VCaP (cell line): ENCODE results near the gene FBP1.
A peak's percentile ranks its signal among the peaks of the same experiment; 100 is the strongest.
"Not testable (repeated sequence)": the region's sequence is repeated elsewhere in the genome, so short reads cannot be mapped to it uniquely, and the experiment has no call there.

ENCODE experiments used
- H3K27ac ChIP-seq: fragments of 450-650 bp; 2 replicates; pipeline ENCODE4 v1.5.1; 2017
- CTCF ChIP-seq: fragments of 450-650 bp; conservative IDR thresholded peaks from 2 replicates; pipeline ENCODE4 v1.5.1; 2017; ENCODE audit warnings: mild to moderate bottlenecking, moderate library complexity

FBP1 gene

DNA sequence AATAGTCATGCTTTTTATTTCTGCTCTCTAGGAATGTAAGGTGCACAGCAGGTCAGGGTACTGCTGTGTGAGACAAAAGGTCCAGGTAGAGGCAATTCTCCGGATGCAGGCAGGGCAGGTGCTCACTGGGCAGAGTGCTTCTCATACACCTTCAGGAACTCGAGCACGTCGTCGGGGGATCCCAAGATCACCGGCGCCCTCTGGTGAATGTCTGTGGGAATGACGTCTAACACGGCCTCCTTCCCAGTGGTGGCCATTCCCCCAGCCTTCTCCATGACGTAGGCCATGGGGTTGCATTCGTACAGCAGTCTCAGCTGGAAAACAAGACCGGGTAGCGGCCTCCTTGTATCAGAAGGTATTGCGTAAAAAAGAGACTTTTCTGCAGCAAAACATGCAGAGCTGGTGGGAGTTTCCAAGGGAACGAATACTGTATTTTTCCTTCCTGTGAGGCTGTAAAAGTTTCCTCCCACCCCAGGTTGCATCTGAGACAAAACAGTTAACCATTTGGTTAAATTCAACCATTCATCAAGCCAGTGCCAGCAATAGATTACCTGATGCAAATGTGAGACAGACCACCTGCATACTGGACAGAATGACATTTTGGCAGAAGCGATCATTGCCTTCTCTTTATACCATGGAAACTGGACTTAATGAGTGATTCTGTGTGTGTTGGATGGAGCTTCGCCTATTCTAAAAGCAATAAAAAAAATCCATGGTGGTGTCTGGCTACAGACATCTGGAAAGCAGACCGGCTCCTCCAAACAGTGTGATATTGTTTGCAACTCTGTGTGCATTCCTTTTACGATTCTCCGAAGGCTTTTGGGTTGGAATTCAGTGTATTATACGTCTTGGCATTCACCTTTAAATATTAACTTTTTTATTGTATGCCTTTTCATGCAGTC, 35.8 kb downstream of the FBP1 start:
- H3K27ac ChIP-seq = no peak overlapping the region
- peak; percentile 75 for TF ChIP-seq CTCF

GRCh38 chr9:94602666-94603065, 36.7 kb downstream of the FBP1 start:
- no peak for TF ChIP-seq CTCF
- no peak overlapping the region for H3K27ac ChIP-seq

GRCh38 chr9:94600715-94601114, 38.6 kb downstream of the FBP1 start:
- no peak for TF ChIP-seq CTCF
- no peak overlapping the region for H3K27ac ChIP-seq

GRCh38 chr9:94600258-94600657, 39.1 kb downstream of the FBP1 start:
- H3K27ac ChIP-seq = no peak overlapping the region
- TF ChIP-seq CTCF = no peak

- no peak for TF ChIP-seq CTCF
- H3K27ac ChIP-seq = no peak overlapping the region
Observed at GRCh38 chr9:94599102-94599501, 40.2 kb downstream of the FBP1 start.

DNA sequence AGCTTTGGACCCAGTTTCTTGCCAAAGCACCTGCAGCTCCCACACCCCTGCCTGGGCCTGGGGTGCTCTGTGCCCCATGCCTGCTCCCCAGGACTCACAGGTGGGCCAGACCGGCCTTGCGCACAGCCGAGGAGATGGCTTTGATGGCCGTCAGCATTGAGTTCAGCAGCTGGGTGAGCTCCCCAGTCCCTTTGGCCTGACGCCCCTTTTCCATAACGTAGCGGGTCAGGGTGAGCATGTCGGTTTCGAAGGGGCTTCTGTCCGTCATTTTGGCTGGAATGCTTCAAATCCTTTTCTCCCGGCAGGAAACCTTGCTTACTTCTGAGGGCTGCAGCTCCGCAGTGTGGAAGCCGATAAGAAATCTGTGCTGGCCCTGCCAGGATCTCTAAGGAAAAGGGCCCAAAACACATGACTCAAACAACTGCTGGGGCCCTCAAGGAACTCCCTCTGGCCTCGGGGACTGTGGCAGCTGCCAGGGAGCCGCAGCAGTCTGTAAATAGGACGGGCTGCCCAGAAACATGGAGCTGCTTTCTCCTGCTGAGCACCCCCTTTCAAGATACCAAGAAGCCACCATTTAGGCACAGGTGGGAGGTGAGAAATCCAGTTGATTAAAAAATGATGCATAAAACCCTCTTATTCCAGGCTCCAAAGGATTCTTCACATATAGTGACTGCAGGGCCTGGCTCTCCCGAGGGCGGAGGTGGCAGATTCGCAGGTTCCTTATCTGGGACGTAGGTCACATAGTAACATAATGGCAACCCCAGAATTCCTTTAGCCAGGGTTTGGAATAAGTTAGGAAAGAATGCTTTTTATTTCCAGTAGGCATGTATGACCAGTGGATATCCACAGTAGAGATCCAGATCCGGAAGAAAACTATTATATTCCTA, 45.6 kb downstream of the FBP1 start, which contains the start of gene FBP2:
FBP2 (minus strand) TSS at position 366 of the 887 bp plus-strand sequence; CDS start at position 268, 98 bp downstream.
- no peak for TF ChIP-seq CTCF
- H3K27ac ChIP-seq = no peak within 1 kb of the TSS

- not testable (repeated sequence) for H3K27ac ChIP-seq
Observed at GRCh38 chr9:94592683-94593082, 46.6 kb downstream of the FBP1 start.
